Cortex of kidney (tissue), 1 donor: ENCODE data around the gene HMSD.
"Not testable (repeated sequence)": the region's sequence is repeated elsewhere in the genome, so short reads cannot be mapped to it uniquely, and the experiment has no call there.

Experiments used
- DNase-seq: peaks from one replicate; lab custom pipeline; 2025; lab: John Stamatoyannopoulos, UW

HMSD gene

GRCh38 chr18:63949068-63949737 is at the start of gene HMSD:
TSS of gene HMSD (plus strand) at chr18:63949301. CDS start at chr18:63953456, 4,155 bp downstream.
- no peak for DNase-seq

- DNase-seq = no peak
These were observed 45.1 kb upstream of the HMSD start for GRCh38 chr18:63903851-63904570.

GRCh38 chr18:63904694-63905093 is 44.4 kb upstream of the HMSD start:
- no peak for DNase-seq

GRCh38 chr18:63905361-63905760 is 43.7 kb upstream of the HMSD start:
- DNase-seq = no peak

- no peak for DNase-seq
These were observed 43.0 kb upstream of the HMSD start for GRCh38 chr18:63906056-63906455.

- DNase-seq = no peak
These were observed 41.4 kb upstream of the HMSD start, which contains the start of gene SERPINB10 for GRCh38 chr18:63907664-63908063. TSS of gene SERPINB10 (plus strand) at chr18:63907958. CDS start at chr18:63915511, 7,553 bp downstream.

GRCh38 chr18:63908858-63909257 is 40.2 kb upstream of the HMSD start:
- DNase-seq = no peak

- no peak for DNase-seq
These were observed 39.2 kb upstream of the HMSD start for GRCh38 chr18:63909870-63910269.

- DNase-seq = no peak
These were observed 31.3 kb upstream of the HMSD start for GRCh38 chr18:63917817-63918216.

- DNase-seq = no peak
These were observed 27.1 kb upstream of the HMSD start for GRCh38 chr18:63922049-63922448.

- no peak for DNase-seq
These were observed 24.6 kb upstream of the HMSD start for GRCh38 chr18:63924551-63924950.

- DNase-seq = no peak
These were observed 20.8 kb upstream of the HMSD start for GRCh38 chr18:63928331-63928730.

- not testable (repeated sequence) for DNase-seq
These were observed 19.7 kb upstream of the HMSD start for GRCh38 chr18:63929369-63929768.

GRCh38 chr18:63930773-63931354 is 18.2 kb upstream of the HMSD start:
- no peak for DNase-seq

- no peak for DNase-seq
These were observed 12.8 kb upstream of the HMSD start for GRCh38 chr18:63936156-63936931.

GRCh38 chr18:63936932-63937393 is 12.1 kb upstream of the HMSD start:
- no peak for DNase-seq

- DNase-seq = no peak
These were observed 9.1 kb upstream of the HMSD start for GRCh38 chr18:63940008-63940407.

- DNase-seq = not testable (repeated sequence)
These were observed 8.5 kb upstream of the HMSD start for GRCh38 chr18:63940543-63941050.

GRCh38 chr18:63947051-63947790 is 1.9 kb upstream of the HMSD start:
- DNase-seq = no peak

- DNase-seq = no peak
These were observed 2.2 kb downstream of the HMSD start for GRCh38 chr18:63951302-63951705.

GRCh38 chr18:63953811-63954210 is 4.7 kb downstream of the HMSD start:
- no peak for DNase-seq
